NCI-H2227 treated with DMSO at 0.1 percent for 48 hours (cell line): ENCODE results near the gene COL18A1.

Experiments
- DNase-seq: peaks from one replicate; lab custom pipeline; 2025; lab: John Stamatoyannopoulos, UW

Gene COL18A1

DNA sequence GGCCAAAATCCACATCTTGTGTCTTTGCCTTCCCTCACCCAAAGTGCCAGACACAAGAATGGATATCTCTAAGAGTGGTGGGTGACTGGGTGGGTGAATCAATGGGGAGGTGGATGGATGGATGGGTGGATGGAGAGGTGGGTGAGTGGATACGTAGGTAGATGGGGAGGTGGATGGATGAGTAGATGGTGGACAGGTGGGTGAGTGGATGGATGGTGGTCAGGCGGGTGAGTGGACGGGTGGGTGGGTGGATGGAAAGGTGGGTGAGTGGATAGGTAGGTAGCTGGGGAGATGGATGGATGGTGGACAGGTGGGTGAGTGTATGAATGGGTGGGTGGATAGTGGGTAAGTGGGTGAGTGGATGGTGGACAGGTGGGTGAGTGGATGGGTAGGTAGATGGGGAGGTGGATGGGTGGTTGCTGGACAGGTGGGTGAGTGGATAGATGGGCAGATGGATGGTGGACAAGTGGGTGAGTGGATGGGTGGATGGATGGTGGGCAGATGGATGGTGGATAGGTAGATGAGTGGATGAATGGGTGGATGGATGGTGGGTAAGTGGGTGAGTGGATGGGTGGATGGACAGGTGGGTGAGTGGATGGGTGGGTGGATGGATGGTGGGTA is 103.0 kb downstream of the COL18A1 start:
- no peak for DNase-seq

DNA sequence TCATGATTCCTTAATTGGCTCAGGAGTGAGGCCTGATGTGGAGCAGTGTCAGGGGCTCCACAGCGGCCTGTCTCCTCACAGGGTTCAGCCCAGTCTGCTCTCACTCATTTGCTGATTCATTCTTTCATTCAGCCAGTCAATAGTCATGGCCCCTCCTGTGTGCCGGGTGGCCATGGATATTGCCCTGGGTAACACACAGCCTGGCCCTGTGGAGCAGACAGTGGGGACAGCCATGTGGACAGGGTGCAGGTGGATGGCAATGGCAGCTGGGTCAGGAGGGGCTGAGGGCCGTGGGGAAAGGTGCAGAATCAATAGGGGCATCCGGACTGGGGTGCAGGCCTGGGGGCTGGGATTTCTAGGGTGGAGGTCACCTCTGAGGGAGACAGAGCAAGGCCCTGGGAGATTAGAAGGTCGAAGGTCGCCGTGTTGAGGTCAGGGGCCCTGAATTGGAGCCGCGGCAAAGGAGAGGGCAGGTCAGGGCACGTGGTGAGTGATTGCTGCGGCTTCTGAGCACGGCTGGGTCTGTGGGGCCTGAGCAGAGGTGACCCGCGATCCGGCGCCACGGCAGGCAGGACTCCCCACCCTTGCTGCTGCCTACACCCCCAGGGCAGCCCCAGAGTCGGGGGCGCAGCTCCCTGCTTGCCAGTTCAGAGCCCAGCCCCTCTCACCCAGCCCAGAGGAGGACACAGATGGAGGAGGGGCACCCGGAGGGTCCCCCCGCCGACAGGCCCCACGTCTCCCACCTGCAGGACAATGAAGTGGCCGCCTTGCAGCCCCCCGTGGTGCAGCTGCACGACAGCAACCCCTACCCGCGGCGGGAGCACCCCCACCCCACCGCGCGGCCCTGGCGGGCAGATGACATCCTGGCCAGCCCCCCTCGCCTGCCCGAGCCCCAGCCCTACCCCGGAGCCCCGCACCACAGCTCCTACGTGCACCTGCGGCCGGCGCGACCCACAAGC is 103.9 kb downstream of the COL18A1 start:
- DNase-seq = no peak

DNA sequence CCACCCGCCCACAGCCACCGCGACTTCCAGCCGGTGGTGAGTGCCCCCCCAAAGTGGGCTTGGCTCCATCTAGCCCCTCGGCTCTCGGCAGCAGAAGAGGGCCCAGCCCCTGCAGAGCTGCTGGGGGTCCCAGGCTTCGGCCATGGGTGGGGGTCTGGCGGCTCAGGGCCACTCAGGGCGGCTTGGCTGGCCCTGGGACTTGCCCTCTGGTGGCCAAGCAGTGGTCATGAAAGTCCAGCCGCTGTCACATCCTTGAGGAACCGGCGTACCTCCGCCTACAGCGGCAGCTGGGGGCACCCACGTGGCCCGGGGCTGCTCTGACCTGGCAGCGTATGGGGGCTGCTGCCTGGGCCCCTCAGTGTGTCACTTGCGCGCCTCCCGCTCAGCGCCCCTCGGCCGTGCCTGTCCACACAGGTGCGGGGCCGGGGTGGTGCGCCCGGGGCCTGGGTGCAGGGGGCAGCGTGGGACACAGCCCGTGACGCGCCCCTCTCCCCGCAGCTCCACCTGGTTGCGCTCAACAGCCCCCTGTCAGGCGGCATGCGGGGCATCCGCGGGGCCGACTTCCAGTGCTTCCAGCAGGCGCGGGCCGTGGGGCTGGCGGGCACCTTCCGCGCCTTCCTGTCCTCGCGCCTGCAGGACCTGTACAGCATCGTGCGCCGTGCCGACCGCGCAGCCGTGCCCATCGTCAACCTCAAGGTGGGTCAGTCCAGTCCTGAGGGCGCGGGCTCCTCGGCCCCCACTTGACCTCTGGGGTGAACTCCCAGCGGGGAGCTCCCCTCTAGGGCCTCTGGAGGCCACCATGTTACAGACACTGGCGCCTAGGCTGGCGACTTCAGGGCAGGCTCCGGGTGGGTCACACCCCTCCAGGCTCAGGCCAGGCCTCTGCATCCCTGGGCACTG is 104.9 kb downstream of the COL18A1 start:
- no peak for DNase-seq

DNA sequence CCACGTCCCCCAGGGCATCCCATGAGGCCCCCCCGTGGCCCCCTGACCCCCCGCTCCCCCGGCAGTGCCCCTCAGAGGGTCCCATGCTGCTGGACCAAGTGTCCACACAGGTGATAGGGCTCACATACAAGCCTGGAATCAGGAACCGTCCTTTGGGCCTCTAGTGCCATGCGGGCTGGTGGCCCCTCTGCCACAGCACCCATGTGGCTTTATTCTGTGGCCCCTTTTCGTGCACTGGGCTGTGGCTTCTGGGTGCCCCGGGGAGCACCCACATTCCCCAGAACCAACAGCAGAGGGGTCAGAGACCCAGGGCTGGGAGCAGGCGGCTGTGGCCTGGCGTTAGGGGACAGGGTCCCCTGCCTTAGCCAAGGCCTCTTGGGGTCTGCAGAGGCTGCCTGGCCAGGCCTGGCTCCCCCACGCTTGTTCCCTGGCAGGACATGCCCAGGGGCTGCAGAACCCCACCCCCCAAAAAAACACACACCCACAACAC is 105.5 kb downstream of the COL18A1 start:
- DNase-seq = no peak

DNA sequence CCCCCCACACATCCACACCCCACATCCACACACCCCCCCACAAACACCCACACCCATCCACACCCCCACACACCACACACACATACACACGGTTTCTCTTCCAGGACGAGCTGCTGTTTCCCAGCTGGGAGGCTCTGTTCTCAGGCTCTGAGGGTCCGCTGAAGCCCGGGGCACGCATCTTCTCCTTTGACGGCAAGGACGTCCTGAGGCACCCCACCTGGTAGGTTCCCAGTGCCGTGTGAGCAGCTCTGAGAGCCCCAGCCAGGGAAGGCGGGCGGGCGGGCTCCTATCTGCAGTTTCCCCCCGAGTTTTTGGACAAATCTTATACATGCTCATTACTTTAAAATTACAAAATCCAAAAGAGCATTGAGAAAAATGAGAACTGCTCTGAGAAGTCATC is 106.0 kb downstream of the COL18A1 start:
- no peak for DNase-seq

DNA sequence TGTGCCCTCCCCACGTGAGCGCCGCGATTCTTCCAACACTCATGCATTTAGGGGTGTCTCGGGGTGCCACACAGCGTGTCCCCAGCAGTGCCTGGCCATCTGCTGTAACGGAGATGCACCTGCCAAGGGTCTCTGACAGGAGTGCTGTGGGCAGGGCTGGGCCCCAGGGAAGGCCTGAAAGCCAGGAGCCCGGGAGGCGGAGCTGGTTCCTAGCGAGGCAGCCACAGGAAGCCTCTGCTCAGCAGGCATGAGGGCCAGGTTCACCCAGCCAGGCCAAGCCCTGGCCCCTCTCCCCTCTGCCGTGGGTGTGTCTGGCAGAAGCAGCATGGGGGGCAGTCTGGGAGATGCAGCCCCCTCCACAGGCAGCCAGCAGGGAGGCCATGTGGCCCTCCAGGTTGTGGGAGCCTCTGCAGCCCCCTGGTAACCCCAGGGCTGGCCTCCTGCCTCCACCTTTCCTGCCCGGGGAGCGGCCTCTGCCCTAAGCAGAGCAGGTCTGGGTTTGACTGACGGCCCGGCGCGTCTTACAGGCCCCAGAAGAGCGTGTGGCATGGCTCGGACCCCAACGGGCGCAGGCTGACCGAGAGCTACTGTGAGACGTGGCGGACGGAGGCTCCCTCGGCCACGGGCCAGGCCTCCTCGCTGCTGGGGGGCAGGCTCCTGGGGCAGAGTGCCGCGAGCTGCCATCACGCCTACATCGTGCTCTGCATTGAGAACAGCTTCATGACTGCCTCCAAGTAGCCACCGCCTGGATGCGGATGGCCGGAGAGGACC is 106.9 kb downstream of the COL18A1 start:
- DNase-seq = no peak

DNA sequence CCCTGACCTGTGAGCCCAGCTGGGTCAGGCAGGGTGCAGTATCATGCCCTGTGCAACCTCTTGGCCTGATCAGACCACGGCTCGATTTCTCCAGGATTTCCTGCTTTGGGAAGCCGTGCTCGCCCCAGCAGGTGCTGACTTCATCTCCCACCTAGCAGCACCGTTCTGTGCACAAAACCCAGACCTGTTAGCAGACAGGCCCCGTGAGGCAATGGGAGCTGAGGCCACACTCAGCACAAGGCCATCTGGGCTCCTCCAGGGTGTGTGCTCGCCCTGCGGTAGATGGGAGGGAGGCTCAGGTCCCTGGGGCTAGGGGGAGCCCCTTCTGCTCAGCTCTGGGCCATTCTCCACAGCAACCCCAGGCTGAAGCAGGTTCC is 107.6 kb downstream of the COL18A1 start:
- DNase-seq = no peak

DNA sequence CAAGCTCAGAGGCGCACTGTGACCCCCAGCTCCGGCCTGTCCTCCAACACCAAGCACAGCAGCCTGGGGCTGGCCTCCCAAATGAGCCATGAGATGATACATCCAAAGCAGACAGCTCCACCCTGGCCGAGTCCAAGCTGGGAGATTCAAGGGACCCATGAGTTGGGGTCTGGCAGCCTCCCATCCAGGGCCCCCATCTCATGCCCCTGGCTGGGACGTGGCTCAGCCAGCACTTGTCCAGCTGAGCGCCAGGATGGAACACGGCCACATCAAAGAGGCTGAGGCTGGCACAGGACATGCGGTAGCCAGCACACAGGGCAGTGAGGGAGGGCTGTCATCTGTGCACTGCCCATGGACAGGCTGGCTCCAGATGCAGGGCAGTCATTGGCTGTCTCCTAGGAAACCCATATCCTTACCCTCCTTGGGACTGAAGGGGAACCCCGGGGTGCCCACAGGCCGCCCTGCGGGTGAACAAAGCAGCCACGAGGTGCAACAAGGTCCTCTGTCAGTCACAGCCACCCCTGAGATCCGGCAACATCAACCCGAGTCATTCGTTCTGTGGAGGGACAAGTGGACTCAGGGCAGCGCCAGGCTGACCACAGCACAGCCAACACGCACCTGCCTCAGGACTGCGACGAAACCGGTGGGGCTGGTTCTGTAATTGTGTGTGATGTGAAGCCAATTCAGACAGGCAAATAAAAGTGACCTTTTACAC is 108.2 kb downstream of the COL18A1 start:
- no peak for DNase-seq

DNA sequence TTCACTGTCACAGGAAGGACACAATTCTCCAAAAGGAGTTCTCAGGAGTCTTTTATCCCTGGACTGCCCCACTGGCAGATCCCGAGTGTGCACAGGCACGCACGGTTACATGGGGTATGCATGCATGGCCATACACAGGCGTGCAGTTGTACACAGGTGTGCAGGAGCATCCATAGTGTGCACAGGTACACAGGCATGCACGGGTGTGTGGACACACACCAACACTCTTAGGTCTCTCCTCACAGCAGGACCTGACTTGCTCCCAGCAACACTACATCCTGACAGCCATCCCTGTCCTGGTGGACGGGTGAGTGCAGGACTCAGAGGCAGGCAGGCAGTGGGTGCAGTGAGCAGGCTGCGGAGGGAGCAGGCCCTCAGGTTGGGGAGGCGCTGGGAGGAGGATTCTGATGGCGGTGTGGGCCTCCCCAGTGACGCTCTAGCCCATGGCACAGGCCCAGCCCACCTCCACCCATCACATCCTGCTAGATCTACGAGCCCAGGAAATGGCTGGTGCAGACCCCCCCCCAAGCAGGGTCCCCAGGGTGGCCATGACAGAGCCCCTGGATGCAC is 108.9 kb downstream of the COL18A1 start:
- no peak for DNase-seq

DNA sequence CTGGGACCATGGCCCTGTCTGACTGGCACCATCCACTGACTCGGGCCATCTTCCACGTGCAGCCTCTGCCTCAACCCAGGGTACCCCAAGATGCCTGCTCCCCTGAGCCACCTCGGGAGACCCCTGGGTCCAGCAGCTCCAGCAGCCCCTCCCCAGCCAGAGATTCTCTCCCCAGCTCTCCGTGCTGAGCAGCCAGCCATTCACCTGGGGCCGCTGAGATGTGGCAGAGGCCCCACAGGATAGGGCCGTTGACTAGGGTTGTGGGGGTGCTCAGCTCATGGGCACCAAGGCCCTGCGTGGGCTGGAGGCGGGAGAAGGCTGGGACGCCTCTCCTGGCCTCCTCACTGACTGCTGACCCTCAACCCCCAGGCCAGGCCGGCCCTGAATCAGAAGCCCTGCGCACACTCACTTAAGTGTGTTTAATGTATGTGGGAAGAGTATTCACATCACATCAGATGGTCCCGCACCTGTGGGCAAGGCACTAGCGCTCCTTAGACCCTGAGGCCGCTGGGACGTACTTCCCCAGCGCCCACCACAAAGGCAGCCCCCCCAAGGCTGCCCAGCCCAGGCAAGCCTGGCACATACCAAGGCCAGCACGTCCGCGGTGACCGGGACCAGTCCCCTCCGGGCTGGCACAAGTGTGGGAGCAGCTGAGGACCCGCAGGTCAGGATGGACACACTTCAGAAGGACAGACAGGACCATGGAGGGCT is 109.5 kb downstream of the COL18A1 start:
- DNase-seq = no peak

DNA sequence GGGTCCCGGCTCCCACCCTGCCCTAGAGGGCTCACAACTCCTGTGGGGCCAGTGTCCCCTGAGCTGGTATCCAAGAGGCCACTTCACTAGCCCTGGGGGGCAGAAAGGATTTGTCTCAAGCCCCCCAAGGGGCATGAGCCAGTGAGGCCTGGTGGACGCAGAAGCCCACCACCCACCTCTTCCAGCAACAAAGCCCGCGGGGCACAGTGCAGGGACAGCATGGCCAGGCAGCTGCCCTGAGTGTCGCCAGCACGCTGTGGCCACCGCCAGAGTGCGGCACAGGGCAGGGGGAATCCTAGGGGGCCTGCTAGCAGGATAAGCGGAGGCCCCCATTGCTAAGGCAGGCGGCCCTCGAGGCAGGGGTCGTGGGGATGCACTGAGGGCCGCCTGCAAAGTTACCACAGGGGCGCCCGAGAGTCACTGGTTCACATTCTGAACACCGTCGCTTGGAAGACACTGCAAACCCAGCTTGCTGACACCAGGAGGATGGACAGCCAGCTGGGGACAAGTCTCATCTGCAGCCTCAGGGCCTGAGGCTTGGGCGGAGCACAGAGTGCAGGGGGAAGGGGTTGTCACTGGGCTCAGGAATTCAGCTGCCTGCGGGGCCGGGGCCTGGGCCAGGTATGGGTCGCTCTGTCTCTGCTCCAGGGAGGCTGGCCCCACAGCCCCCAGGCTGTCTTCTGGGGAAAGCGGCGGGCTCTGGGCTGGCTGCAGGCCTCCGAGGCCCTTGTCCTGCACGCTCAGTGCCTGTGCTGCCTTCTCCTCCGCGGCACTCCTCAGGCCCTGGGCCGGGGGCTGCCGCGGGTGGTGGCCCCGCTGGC is 110.5 kb downstream of the COL18A1 start:
- DNase-seq = no peak

DNA sequence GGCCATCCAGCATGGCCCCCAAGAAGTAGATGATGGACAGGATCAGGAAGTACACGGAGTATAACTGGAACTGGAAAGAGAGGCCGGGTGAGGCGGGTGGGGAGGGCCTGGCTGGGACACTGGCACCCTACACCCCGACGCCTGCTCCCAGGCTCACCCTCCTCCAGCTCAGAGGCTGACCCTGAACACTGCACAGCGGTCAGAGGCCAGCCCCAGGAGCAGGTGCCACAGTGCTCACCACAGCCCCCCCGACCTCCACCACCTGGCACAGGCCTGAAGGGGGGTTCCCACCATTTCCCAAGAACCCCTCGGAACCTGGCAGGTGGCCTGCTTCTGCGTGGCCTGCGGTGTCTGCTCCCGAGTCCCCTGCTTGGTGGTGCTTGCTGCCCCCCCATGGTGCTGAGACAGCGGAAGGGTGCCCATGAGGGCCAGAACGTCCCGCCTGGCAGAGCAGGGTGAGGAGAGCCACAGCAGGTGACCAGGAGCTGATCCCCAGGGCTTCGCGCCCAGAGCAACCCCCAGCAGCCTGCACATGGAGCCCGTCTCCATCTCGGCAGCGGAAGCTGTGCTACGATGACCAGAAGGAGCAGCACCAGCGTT is 111.2 kb downstream of the COL18A1 start:
- DNase-seq = no peak

DNA sequence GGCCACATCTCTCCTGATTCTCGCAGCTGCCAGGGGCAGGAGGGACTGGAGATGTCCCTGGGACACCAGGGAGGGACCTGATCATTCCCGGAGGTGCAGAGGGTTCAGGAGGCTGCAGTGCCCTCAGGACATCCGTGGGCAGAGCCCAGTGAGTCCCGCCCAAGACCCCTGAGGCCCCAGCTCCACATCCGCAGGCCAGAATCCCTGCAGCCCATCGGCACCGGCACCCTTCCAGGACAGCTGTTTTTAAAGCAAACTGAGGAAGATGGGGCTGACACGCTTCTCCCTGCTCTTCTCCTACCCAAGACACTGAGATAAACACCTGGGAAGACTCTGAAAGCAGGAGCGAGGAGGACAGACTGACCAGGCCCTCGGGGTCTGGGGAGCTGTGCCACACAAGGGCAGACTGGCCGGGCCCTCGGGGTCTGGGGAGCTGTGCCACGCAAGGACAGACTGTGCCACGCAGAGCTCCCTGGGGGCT is 111.7 kb downstream of the COL18A1 start:
- DNase-seq = no peak

DNA sequence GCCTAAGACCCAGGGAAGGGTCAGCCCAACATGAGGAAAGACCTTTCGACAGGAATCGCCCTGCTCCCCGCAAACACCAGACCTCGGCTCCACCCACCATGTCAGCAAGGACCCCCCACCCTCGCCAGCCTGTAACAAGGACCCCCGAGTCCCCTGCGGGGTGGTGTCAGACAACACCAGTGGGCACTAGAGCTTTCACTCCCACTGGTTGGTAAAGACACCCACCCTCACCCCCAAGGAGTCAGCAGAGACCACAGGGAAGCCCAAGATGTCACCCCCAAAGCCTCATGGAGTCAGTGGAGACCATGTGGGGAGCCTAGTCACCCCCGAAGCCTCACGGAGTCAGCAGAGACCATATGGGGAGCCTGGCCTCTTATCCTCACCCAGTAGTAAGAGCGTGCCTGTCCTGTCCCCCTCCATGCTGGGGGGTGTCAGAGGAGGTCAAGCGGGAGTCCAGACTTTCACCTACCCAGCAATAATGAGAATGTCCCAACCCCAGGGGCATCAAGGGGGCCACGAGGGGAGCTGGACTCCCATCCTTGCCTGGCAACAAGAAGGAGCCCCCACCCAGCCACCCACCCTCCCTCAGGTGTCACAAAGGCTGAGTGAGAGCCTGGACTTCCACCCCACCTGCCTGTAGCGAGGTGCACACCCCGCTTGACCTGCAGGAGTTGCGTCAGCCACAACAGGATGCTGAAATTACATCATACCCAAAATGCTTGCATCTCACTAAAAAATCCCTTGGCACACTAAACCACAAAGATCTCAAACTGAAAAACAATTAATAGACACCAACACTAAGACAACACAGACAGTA is 112.5 kb downstream of the COL18A1 start:
- no peak for DNase-seq

DNA sequence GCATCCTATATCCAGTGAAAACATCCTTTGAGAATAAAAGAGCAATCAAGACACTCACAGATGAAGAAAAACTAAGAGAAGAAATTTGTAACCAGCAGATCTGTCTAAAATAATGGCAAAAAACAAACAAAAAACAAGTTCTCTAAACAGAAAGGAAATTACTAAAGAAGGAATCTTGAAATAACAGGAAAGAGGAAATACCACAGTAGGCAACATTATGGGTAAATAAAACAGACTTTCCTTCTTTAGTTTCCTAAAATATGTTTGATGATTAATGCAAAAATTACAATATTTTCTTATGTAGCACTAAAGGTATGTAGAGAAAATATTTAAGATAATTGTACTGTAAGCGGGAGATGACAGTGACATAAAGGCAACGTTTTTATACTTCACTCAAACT is 113.8 kb downstream of the COL18A1 start:
- DNase-seq = no peak

DNA sequence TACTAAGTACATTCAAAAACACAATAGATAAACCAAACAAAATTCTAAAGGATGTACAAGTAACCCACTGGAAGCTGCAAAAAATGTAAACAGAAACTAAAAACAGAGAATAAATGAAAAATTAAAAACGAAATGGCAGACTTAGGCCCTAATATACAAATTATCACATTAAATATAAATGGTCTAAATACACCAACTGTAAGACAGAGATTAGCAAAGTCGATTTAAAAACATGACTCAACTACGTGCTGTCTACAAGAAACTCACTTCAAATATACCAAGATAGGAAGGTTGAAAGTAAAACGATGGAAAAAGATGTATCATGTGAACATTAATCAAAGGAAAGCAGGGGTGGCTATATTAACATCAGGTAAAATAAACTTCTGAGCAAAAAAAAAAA is 114.2 kb downstream of the COL18A1 start:
- DNase-seq = no peak

DNA sequence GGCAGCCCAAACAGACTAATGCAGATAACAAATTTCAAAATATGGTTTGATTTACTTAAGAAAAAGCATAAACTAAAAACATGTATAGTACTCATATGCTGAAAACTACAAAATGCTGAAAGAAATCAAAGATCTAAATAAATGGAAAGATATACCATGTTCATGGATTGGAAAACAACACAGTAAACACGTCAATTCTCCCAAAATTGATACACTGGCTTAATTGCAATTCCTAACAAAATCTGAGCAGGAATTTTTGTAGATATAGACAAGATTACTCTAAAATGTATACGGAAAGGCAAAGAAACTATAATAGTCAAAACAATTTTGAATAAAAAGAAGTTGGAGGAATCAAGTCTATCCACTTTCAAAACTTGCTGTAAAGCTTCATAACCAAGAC is 116.3 kb downstream of the COL18A1 start:
- no peak for DNase-seq

DNA sequence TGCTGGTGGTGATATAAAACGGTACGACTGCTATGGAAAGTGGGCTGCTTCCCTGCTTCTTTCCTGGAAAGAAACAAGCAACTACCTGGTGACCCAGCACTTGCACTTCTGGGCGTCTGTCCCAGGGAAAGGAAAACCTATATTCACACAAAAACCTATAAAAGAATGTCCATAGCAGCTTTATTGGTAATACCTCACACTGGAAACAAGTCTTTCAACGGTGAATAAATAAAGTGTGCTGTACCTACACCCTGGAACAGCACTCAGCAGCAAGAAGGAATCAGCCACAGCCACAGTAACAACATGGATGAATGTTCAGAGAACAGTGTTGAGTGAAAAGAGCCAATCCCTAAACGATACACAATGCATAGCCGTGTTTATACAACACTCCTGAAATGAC is 117.4 kb downstream of the COL18A1 start:
- DNase-seq = no peak
